Urinary bladder (tissue), 4 donors: ENCODE data around the gene KCTD16. TPM values are rescaled to one million over a fixed set of nuclear protein-coding genes. Genes with fewer than 3 reads are reported as not detected.

Experiments
- DNase-seq: peaks from one replicate; pipeline ENCODE4 v3.0.0-alpha.2; 2015; ENCODE audit errors: extremely low spot score
- H3K27ac ChIP-seq: one replicate; pipeline ENCODE4 v1.5.1; 2013; ENCODE audit warnings: low read depth, mild to moderate bottlenecking, moderate library complexity
- H3K36me3 ChIP-seq: one replicate; pipeline ENCODE4 v1.6.1; 2013; ENCODE audit warnings: mild to moderate bottlenecking, moderate library complexity; ENCODE audit not compliant: insufficient read depth
- H3K4me1 ChIP-seq: one replicate; pipeline ENCODE4 v1.6.1; 2013; ENCODE audit warnings: mild to moderate bottlenecking, moderate library complexity; ENCODE audit not compliant: insufficient read depth
- H3K4me3 ChIP-seq: one replicate; pipeline ENCODE4 v1.5.1; 2013; ENCODE audit warnings: low read depth, low read length
- whole genome bisulfite sequencing: extraction: QIAGEN DNeasy Blood & Tissue Kit; methylation state at CpG from one replicate; pipeline ENCODE4 v1.1.7; 2013; 5-methylcytosine and 5-hydroxymethylcytosine counted together
- polyA plus RNA-seq: library from polyadenylated mRNA; stranded (reverse); fragments of 200-250 nt; gene quantifications from one replicate; pipeline ENCODE4 v1.2.3, GENCODE V29; 2013
- total RNA-seq: library from RNA; depleted of rRNA; stranded (reverse); fragments of >200 nt; gene quantifications from one replicate; pipeline ENCODE4 v1.2.3, GENCODE V29; 2014
- donor health status: healthy with polysubstance abuse.
- donor health status: healthy.

KCTD16 gene
- total and polyA plus RNA-seq, 2 donors = 0.06 to 1.6 TPM

- H3K4me3 ChIP-seq = no peak overlapping the region
- no peak for DNase-seq
- H3K36me3 ChIP-seq = no peaks in the 10 kb centered on the region
- H3K4me1 ChIP-seq = no peaks in the 10 kb centered on the region
- WGBS = 69% methylated on average over 3 of the region's 3 CpGs
- no peak overlapping the region for H3K27ac ChIP-seq
Measured at GRCh38 chr5:144325532-144325931, 154.9 kb downstream of the KCTD16 start.

GRCh38 chr5:144328494-144328893 lies 157.8 kb downstream of the KCTD16 start:
- DNase-seq = no peak
- WGBS = 77% methylated on average over 2 of the region's 2 CpGs
- no peaks in the 10 kb centered on the region for H3K4me1 ChIP-seq
- H3K36me3 ChIP-seq = no peaks in the 10 kb centered on the region
- no peak overlapping the region for H3K27ac ChIP-seq
- no peak overlapping the region for H3K4me3 ChIP-seq

- DNase-seq = no peak
- H3K4me3 ChIP-seq = no peak overlapping the region
- H3K27ac ChIP-seq = no peak overlapping the region
- H3K4me1 ChIP-seq = no peaks in the 10 kb centered on the region
- H3K36me3 ChIP-seq = no peaks in the 10 kb centered on the region
Measured at GRCh38 chr5:144328980-144329379, 158.3 kb downstream of the KCTD16 start.

- DNase-seq = no peak
- Histone ChIP-seq H3K4me1 (no peaks in the 10 kb centered on the region), H3K36me3 (no peaks in the 10 kb centered on the region), H3K27ac (no peak overlapping the region), H3K4me3 (no peak overlapping the region)
Measured at GRCh38 chr5:144329681-144330080, 159.0 kb downstream of the KCTD16 start.

GRCh38 chr5:144331361-144331760 lies 160.7 kb downstream of the KCTD16 start:
- no peaks in the 10 kb centered on the region for H3K36me3 ChIP-seq
- H3K4me3 ChIP-seq = no peak overlapping the region
- DNase-seq = no peak
- no peaks in the 10 kb centered on the region for H3K4me1 ChIP-seq
- H3K27ac ChIP-seq = no peak overlapping the region

- WGBS = 92% methylated on average over 1 of the region's 1 CpG
- no peak for DNase-seq
Measured at GRCh38 chr5:144332265-144332664, 161.6 kb downstream of the KCTD16 start.

GRCh38 chr5:144333336-144333920 lies 162.8 kb downstream of the KCTD16 start:
- Histone ChIP-seq H3K4me1 (no peaks in the 10 kb centered on the region), H3K4me3 (no peak overlapping the region), H3K36me3 (no peaks in the 10 kb centered on the region), H3K27ac (no peak overlapping the region)
- 88% methylated on average over 1 of the region's 1 CpG for WGBS
- no peak for DNase-seq

More at GRCh38 chr5:144332265-144332664, 161.6 kb downstream of the KCTD16 start:
- Histone ChIP-seq H3K4me1 (no peaks in the 10 kb centered on the region), H3K27ac (no peak overlapping the region), H3K36me3 (no peaks in the 10 kb centered on the region), H3K4me3 (no peak overlapping the region)

- Histone ChIP-seq H3K4me3 (no peak overlapping the region), H3K27ac (no peak overlapping the region), H3K36me3 (no peaks in the 10 kb centered on the region), H3K4me1 (no peaks in the 10 kb centered on the region)
- DNase-seq = no peak
- 94% methylated on average over 1 of the region's 1 CpG for WGBS
Measured at GRCh38 chr5:144335561-144335960, 164.9 kb downstream of the KCTD16 start.

- Histone ChIP-seq H3K4me3 (no peak overlapping the region), H3K36me3 (no peaks in the 10 kb centered on the region), H3K4me1 (no peaks in the 10 kb centered on the region), H3K27ac (no peak overlapping the region)
- 72% methylated on average over 5 of the region's 5 CpGs for WGBS
- DNase-seq = no peak
Measured at GRCh38 chr5:144336191-144336961, 165.7 kb downstream of the KCTD16 start.

GRCh38 chr5:144352330-144352729 lies 181.7 kb downstream of the KCTD16 start:
- no peak for DNase-seq
- H3K4me1 ChIP-seq = no peaks in the 10 kb centered on the region
- H3K27ac ChIP-seq = no peak overlapping the region
- no peaks in the 10 kb centered on the region for H3K36me3 ChIP-seq
- no peak overlapping the region for H3K4me3 ChIP-seq
- WGBS = 48% methylated on average over 4 of the region's 4 CpGs

GRCh38 chr5:144352732-144353317 lies 182.2 kb downstream of the KCTD16 start:
- H3K27ac ChIP-seq = no peak overlapping the region
- no peak overlapping the region for H3K4me3 ChIP-seq
- no peak for DNase-seq
- no peaks in the 10 kb centered on the region for H3K36me3 ChIP-seq
- 33% methylated on average over 4 of the region's 4 CpGs for WGBS
- H3K4me1 ChIP-seq = no peaks in the 10 kb centered on the region

- 75% methylated on average over 1 of the region's 1 CpG for WGBS
- DNase-seq = no peak
- Histone ChIP-seq H3K36me3 (no peaks in the 10 kb centered on the region), H3K4me1 (no peaks in the 10 kb centered on the region), H3K27ac (no peak overlapping the region), H3K4me3 (no peak overlapping the region)
Measured at GRCh38 chr5:144356489-144356888, 185.8 kb downstream of the KCTD16 start.

GRCh38 chr5:144361406-144361805 lies 190.7 kb downstream of the KCTD16 start:
- H3K27ac ChIP-seq = no peak overlapping the region
- H3K36me3 ChIP-seq = no peaks in the 10 kb centered on the region
- no peaks in the 10 kb centered on the region for H3K4me1 ChIP-seq
- 78% methylated on average over 2 of the region's 2 CpGs for WGBS
- no peak overlapping the region for H3K4me3 ChIP-seq
- DNase-seq = no peak

- H3K27ac ChIP-seq = no peak overlapping the region
- no peak overlapping the region for H3K4me3 ChIP-seq
- H3K36me3 ChIP-seq = no peaks in the 10 kb centered on the region
- no peaks in the 10 kb centered on the region for H3K4me1 ChIP-seq
- no peak for DNase-seq
Measured at GRCh38 chr5:144365885-144366284, 195.2 kb downstream of the KCTD16 start.
